ENCODE results near the gene LRRC36. TPM values are rescaled to one million over a fixed set of nuclear protein-coding genes. Genes with fewer than 3 reads are reported as not detected.

Gene LRRC36
- total and polyA plus RNA-seq, 12 donors: 0.26 to 0.88 (median 0.42) TPM; not detected in 9

- Histone ChIP-seq H3K4me1 (peaks cover 0 to 16% (median 11%) of the 10 kb centered on the region in 9 donors), H3K36me3 (no peaks in the 10 kb centered on the region), H3K9me3 (no peaks in the 10 kb centered on the region), H3K27ac (peak overlapping the region in 1 of 10 donors; percentile 7), H3K27me3 (peaks cover 0 to 5% (median 0%) of the 10 kb centered on the region in 7 donors), H3K4me3 (no peak overlapping the region)
- DNase-seq (no peak), ATAC-seq (peak in 2 of 8 donors; percentile 28 to 33)
- intact Hi-C loops (cut with DNase I): no loop called here
- WGBS, 2 donors: 74 to 90% methylated on average over 7 of the region's 7 CpGs
- TF ChIP-seq CTCF (IDR thresholded peaks at IDR 0.05): no peak
Measured at GRCh38 chr16:67302076-67302475, 24.5 kb upstream of the LRRC36 start.

- 82 to 89% methylated on average over 8 of the region's 8 CpGs for WGBS, 2 donors
- ATAC-seq (no peak), DNase-seq (no peak)
- no peak for TF ChIP-seq CTCF (IDR thresholded peaks at IDR 0.05)
- Histone ChIP-seq H3K4me1 (peaks cover 0 to 16% (median 11%) of the 10 kb centered on the region in 9 donors), H3K9me3 (no peaks in the 10 kb centered on the region), H3K27ac (no peak overlapping the region), H3K36me3 (no peaks in the 10 kb centered on the region), H3K4me3 (no peak overlapping the region), H3K27me3 (peaks cover 0 to 5% (median 0%) of the 10 kb centered on the region in 7 donors)
- intact Hi-C loops (cut with DNase I): no loop called here
Measured at GRCh38 chr16:67302970-67303369, 23.6 kb upstream of the LRRC36 start.

GRCh38 chr16:67304020-67304419 is 22.6 kb upstream of the LRRC36 start:
- Histone ChIP-seq H3K36me3 (no peaks in the 10 kb centered on the region), H3K9me3 (no peaks in the 10 kb centered on the region), H3K27ac (no peak overlapping the region), H3K4me3 (no peak overlapping the region), H3K4me1 (peaks cover 0 to 16% (median 11%) of the 10 kb centered on the region in 9 donors), H3K27me3 (peaks cover 0 to 5% (median 0%) of the 10 kb centered on the region in 7 donors)
- TF ChIP-seq CTCF (IDR thresholded peaks at IDR 0.05): no peak
- ATAC-seq (no peak), DNase-seq (no peak)
- intact Hi-C loops (cut with DNase I): no loop called here
- WGBS, 2 donors: 78 to 84% methylated on average over 1 of the region's 1 CpG

GRCh38 chr16:67305216-67306071 is 21.2 kb upstream of the LRRC36 start:
- Histone ChIP-seq H3K4me1 (peaks cover 0 to 16% (median 11%) of the 10 kb centered on the region in 9 donors), H3K36me3 (no peaks in the 10 kb centered on the region), H3K27me3 (peaks cover 0 to 5% (median 0%) of the 10 kb centered on the region in 7 donors), H3K9me3 (no peaks in the 10 kb centered on the region), H3K4me3 (no peak overlapping the region), H3K27ac (no peak overlapping the region)
- 87 to 90% methylated on average over 13 of the region's 13 CpGs for WGBS, 2 donors
- intact Hi-C loops (cut with DNase I): no loop called here
- DNase-seq (no peak), ATAC-seq (no peak)
- no peak for TF ChIP-seq CTCF (IDR thresholded peaks at IDR 0.05)

Measured in heart right ventricle (tissue), 16 donors.